ENCODE results near the gene EPOP. TPM values are rescaled to one million over a fixed set of nuclear protein-coding genes. Genes with fewer than 3 reads are reported as not detected.
"Not testable (repeated sequence)": the region's sequence is repeated elsewhere in the genome, so short reads cannot be mapped to it uniquely, and the experiment has no call there.

EPOP gene
- total RNA-seq, 1 donor from 2014 or later = 8.0 TPM

DNA sequence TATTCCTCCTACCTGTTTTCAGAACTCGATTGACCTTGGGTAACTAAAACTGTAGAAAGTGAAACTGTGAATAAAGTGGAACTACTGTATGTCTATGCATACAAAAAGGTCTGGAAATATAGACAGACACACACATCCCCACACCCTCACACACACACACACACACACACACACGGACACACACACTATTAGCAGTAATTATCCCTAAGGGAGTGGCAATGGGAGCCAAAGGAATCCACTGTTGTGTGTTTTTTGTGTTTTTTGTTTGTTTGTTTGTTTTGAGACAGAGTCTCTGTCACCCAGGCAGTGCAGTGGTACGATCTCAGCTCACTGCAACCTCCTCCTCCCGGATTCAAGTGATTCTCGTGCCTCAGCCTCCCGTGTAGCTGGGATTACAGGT, 42.4 kb downstream of the EPOP start:
- TF ChIP-seq, protein P1, sequence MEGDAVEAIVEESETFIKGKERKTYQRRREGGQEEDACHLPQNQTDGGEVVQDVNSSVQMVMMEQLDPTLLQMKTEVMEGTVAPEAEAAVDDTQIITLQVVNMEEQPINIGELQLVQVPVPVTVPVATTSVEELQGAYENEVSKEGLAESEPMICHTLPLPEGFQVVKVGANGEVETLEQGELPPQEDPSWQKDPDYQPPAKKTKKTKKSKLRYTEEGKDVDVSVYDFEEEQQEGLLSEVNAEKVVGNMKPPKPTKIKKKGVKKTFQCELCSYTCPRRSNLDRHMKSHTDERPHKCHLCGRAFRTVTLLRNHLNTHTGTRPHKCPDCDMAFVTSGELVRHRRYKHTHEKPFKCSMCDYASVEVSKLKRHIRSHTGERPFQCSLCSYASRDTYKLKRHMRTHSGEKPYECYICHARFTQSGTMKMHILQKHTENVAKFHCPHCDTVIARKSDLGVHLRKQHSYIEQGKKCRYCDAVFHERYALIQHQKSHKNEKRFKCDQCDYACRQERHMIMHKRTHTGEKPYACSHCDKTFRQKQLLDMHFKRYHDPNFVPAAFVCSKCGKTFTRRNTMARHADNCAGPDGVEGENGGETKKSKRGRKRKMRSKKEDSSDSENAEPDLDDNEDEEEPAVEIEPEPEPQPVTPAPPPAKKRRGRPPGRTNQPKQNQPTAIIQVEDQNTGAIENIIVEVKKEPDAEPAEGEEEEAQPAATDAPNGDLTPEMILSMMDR (IDR thresholded peaks at IDR 0.05) = no peak
- TF ChIP-seq EZH2phosphoT487 (IDR thresholded peaks at IDR 0.05) = no peak
- no peak for TF ChIP-seq EZH2 (IDR thresholded peaks at IDR 0.05)
- H3K9ac ChIP-seq = no peak overlapping the region
- H2AFZ ChIP-seq (replicated peaks) = no peak overlapping the region
- H3K9me3 ChIP-seq (ENCODE audit: low read depth) = no peaks in the 10 kb centered on the region
- H3F3A ChIP-seq (ENCODE audit: low read depth) = peaks cover 16% of the 10 kb centered on the region
- H4K20me1 ChIP-seq (ENCODE audit: low read depth) = no peaks in the 10 kb centered on the region
- H3K79me2 ChIP-seq (ENCODE audit: low read depth) = no peaks in the 10 kb centered on the region
- no peaks in the 10 kb centered on the region for H3K36me3 Mint-ChIP-seq
- no peak overlapping the region for H3K4me3 ChIP-seq
- peaks cover 11% of the 10 kb centered on the region for H3K4me1 Mint-ChIP-seq
- no peak overlapping the region for H3K27ac ChIP-seq
- peaks cover 6% of the 10 kb centered on the region for H3K4me1 ChIP-seq
- H3K27me3 ChIP-seq = no peaks in the 10 kb centered on the region
- H3K9me3 Mint-ChIP-seq = peaks cover 7% of the 10 kb centered on the region
- no peak for DNase-seq (ENCODE audit: low spot score)
- H3K4me3 Mint-ChIP-seq = no peak overlapping the region
- no peak overlapping the region for H3K4me2 ChIP-seq
- no peaks in the 10 kb centered on the region for H3K36me3 ChIP-seq
- no peak overlapping the region for H3K27ac Mint-ChIP-seq
- H3K27me3 Mint-ChIP-seq (ENCODE audit: insufficient read depth, low read depth) = peaks cover 12% of the 10 kb centered on the region

- Histone ChIP-seq H3F3A (ENCODE audit: low read depth) (no peaks in the 10 kb centered on the region), H3K27me3 (no peaks in the 10 kb centered on the region), H3K9ac (no peak overlapping the region), H4K20me1 (ENCODE audit: low read depth) (no peaks in the 10 kb centered on the region), H3K36me3 (no peaks in the 10 kb centered on the region), H2AFZ (replicated peaks) (peak overlapping the region; percentile 57), H3K27ac (no peak overlapping the region), H3K79me2 (ENCODE audit: low read depth) (no peaks in the 10 kb centered on the region), H3K9me3 (ENCODE audit: low read depth) (no peaks in the 10 kb centered on the region), H3K4me1 (no peaks in the 10 kb centered on the region), H3K4me3 (no peak overlapping the region), H3K4me2 (no peak overlapping the region)
- Mint-ChIP-seq H3K27ac (peak overlapping the region; percentile 28), H3K36me3 (no peaks in the 10 kb centered on the region), H3K4me1 (peaks cover 4% of the 10 kb centered on the region), H3K4me3 (no peak overlapping the region), H3K9me3 (peaks cover 7% of the 10 kb centered on the region), H3K27me3 (ENCODE audit: insufficient read depth, low read depth) (peaks cover 7% of the 10 kb centered on the region)
- DNase-seq (ENCODE audit: low spot score) = no peak
- TF ChIP-seq EZH2 (IDR thresholded peaks at IDR 0.05) = no peak
- TF ChIP-seq EZH2phosphoT487 (IDR thresholded peaks at IDR 0.05) = no peak
- TF ChIP-seq, protein P1 (IDR thresholded peaks at IDR 0.05) = no peak
Measured at GRCh38 chr17:38628441-38628840, 46.3 kb downstream of the EPOP start.

DNA sequence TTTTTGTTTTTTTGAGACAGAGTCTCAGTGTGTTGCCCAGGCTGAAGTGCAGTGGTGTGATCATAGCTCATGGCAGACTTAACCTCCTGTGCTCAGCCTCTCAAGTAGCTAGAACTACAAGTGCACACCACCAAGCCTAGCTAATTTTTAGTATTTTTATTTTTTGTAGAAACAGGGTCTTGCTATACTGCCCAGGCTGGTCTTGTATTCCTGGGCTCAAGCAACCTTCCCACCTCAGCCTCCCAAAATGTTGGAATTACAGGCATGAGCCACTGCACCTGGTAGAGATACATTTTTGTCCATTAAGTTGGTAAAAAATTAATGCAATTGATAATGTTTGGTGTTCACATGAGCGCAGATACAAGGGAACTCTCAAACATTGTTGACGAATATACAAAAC, 46.8 kb downstream of the EPOP start:
- Histone ChIP-seq H2AFZ (replicated peaks) (peak overlapping the region; percentile 57), H3K4me3 (no peak overlapping the region), H3K9ac (no peak overlapping the region), H4K20me1 (ENCODE audit: low read depth) (no peaks in the 10 kb centered on the region), H3K27me3 (no peaks in the 10 kb centered on the region), H3K4me2 (no peak overlapping the region), H3K9me3 (ENCODE audit: low read depth) (no peaks in the 10 kb centered on the region), H3K4me1 (no peaks in the 10 kb centered on the region), H3K36me3 (no peaks in the 10 kb centered on the region), H3K79me2 (ENCODE audit: low read depth) (no peaks in the 10 kb centered on the region), H3F3A (ENCODE audit: low read depth) (no peaks in the 10 kb centered on the region), H3K27ac (no peak overlapping the region)
- no peak for DNase-seq (ENCODE audit: low spot score)
- Mint-ChIP-seq H3K36me3 (no peaks in the 10 kb centered on the region), H3K4me1 (peaks cover 4% of the 10 kb centered on the region), H3K27ac (no peak overlapping the region), H3K27me3 (ENCODE audit: insufficient read depth, low read depth) (peaks cover 5% of the 10 kb centered on the region), H3K4me3 (no peak overlapping the region), H3K9me3 (peaks cover 6% of the 10 kb centered on the region)
- no peak for TF ChIP-seq EZH2 (IDR thresholded peaks at IDR 0.05)
- TF ChIP-seq EZH2phosphoT487 (IDR thresholded peaks at IDR 0.05) = no peak
- TF ChIP-seq, protein P1 (IDR thresholded peaks at IDR 0.05) = no peak

DNA sequence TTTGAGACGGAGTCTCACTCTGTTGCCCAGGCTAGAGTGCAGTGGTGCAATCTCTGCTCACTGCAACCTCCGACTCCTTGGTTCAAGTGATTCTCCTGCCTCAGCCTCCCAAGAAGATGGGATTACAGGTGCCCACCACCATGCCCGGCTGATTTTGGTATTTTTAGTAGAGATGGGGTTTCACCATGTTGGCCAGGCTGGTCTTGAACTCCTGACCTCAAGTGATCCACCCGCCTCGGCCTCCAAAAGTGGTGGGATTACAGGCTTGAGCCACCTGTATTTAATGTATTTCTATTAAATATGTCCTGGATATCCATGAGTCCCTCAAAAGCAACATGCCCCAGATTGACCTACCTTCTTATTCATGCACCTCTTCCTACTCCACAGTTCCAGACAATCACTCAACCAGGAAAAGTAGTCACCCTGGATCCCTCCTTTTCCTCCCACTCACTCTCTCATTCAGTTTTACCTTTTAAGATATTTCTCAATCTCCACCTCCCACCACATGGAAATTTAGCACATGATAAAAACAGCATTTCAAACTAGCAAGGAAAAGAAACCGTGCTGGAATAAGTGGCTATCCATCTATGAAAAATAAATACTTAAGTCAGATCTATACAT, 48.0 kb downstream of the EPOP start:
- H3K4me1 Mint-ChIP-seq; H3K27me3 Mint-ChIP-seq (ENCODE audit: insufficient read depth, low read depth); DNase-seq (ENCODE audit: low spot score); H3K79me2 ChIP-seq (ENCODE audit: low read depth); H3K4me3 ChIP-seq; H3K9me3 Mint-ChIP-seq; H4K20me1 ChIP-seq (ENCODE audit: low read depth); H3K27ac Mint-ChIP-seq; H2AFZ ChIP-seq (replicated peaks); H3K9ac ChIP-seq; H3F3A ChIP-seq (ENCODE audit: low read depth); H3K36me3 ChIP-seq; H3K27ac ChIP-seq; H3K4me1 ChIP-seq; H3K9me3 ChIP-seq (ENCODE audit: low read depth); H3K36me3 Mint-ChIP-seq; H3K4me3 Mint-ChIP-seq; H3K27me3 ChIP-seq; H3K4me2 ChIP-seq: not testable (repeated sequence)

All from neural progenitor cell (in vitro differentiated cells).